AG10803 (cell line): Measurements from ENCODE around the gene CIAO3.

Experiments used
- DNase-seq: peaks from one replicate; pipeline ENCODE4 v3.0.0; 2010; ENCODE audit warnings: low read depth
- H3K4me3 ChIP-seq: 2 replicates; pipeline ENCODE4 v1.5.1; 2011; ENCODE audit warnings: mild to moderate bottlenecking, low read length, control low read depth
- TF ChIP-seq, protein P1 (sequence below): conservative IDR thresholded peaks from 2 replicates; pipeline ENCODE4 v1.5.1; 2011; ENCODE audit warnings: mild to moderate bottlenecking, low read length, control low read depth, inconsistent platforms

CIAO3 gene

DNA sequence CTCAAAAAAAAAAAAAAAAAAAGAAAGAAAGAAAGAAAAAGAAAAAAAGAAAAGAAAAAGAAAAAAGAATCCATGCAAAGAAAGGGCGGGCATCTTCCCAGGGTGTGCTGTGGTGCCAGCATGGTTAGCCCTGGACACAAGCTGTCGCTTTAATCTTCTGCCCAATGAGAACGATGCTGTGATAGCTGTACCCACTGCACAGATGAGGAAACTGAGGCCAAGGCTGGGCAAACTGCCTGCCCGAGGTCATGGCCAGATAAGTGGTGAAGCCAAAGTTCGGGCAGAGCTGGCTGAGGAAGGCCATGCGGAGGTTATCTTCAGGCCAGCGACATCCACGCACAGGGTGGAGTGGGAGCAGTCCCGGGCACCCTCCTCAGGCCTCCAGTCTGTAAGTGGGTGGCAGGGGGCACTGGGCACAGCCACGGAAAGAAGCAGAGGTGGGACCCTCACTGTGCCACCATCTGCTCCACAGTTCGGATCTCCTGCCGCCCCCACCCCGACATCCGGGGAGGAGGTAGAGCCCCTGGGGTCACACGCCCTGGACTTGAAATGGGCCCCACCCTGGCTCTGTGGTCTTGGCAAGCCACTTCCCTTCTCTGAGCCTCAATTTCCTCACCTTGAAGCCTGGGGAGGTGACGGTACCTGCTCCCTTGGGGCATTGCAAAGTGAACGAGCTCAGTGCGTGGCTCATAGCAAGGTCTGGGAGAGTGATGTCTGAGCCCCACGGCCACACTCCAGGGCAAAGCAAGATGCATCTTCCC, 41.7 kb downstream of the CIAO3 start:
- no peak overlapping the region for H3K4me3 ChIP-seq
- DNase-seq: no peak
- TF ChIP-seq, protein P1, sequence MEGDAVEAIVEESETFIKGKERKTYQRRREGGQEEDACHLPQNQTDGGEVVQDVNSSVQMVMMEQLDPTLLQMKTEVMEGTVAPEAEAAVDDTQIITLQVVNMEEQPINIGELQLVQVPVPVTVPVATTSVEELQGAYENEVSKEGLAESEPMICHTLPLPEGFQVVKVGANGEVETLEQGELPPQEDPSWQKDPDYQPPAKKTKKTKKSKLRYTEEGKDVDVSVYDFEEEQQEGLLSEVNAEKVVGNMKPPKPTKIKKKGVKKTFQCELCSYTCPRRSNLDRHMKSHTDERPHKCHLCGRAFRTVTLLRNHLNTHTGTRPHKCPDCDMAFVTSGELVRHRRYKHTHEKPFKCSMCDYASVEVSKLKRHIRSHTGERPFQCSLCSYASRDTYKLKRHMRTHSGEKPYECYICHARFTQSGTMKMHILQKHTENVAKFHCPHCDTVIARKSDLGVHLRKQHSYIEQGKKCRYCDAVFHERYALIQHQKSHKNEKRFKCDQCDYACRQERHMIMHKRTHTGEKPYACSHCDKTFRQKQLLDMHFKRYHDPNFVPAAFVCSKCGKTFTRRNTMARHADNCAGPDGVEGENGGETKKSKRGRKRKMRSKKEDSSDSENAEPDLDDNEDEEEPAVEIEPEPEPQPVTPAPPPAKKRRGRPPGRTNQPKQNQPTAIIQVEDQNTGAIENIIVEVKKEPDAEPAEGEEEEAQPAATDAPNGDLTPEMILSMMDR: no peak

DNA sequence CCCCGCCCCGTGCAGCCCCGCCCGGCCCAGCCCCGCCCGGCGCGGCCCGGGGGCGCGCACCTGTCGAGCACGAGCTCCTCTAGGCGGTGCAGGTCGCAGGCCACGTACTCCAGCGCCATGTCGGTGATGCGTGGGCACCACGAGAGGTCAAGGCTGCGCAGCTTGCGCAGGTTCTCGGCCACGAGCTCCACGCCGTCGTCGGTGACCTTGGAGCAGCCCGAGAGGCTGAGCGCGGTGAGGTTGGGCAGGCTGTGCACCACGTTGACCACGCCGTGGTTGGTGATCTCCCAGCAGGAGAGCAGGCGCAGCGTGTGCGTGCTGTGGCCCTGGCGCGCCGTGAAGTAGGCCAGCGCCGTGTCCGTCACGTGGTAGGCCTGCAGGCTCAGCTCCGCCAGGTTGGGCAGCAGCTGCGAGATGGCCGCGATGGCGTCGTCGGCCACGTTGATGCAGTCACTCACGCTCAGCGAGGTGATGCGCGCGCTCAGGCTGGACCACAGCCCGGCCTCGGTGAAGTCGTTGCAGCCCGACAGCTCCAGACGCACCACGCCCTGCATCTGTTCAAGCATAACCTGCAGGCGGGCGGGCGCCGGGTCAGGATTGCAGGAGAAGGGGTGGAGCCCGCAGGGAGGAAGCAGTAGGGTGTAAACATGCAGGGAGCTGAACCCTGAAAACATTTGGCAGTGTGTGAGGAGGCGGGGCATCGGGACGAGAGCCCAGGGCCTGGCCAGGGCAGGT, 45.3 kb downstream of the CIAO3 start:
- no peak for DNase-seq
- TF ChIP-seq, protein P1: no peak
- H3K4me3 ChIP-seq: no peak overlapping the region

DNA sequence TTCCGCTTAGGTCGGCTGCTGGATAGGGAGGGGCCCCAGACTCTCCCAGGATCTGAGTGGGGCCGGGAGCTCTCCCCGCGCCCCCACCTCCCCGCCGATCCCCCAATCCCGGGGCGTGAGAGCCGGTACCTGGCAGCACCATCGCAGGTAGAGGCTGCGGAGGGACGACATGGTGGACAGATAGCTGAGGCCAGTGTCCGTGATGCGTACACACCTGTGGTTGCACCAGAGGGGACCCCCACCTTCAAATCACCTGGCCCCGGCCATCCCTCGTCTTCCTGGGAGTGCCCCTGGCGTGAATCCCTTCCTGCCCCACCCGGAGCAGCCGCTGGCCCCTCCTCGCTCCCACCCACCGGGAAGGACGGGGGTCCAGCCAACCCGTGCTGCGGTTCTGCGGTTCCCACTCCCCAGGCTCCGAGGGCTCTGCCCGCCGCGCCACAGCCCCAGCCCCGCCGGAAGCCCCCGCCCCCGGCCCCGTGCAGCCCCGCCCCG, 45.9 kb downstream of the CIAO3 start:
- TF ChIP-seq, protein P1: no peak
- H3K4me3 ChIP-seq: no peak overlapping the region
- no peak for DNase-seq

DNA sequence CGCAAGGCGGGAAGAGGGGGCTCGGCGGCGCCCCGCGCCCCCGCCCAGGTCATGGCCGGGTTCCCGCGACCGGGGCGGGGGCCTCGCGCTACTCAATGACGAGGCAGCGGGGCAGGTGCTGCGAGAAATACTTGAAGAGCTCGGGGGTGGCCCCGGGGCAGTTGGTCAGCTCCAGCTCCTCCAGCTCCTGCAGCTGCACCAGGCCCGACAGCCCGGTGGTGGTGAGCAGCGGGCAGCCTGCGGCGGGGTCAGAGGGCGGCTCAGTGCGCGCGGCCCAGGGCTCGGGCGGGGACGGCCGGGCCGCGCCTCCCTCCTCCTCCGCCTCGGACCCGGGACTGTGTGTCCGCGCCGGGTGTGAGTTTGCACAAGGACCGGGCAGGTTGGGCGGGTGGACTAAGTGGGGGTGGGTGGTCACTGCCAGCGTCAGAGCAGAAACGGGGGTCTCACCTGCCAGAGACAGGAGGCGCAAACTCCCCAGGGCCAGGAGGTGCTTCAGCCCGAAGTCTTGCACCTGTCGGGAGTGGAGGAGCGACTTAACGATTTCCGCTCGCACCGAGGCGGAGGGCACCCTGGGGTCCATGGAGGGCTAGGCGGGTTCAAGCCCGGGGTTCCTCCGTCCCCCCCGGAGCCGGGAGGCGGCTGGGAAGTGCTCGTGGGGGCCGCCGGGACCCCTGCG, 46.5 kb downstream of the CIAO3 start:
- no peak for DNase-seq
- no peak overlapping the region for H3K4me3 ChIP-seq

DNA sequence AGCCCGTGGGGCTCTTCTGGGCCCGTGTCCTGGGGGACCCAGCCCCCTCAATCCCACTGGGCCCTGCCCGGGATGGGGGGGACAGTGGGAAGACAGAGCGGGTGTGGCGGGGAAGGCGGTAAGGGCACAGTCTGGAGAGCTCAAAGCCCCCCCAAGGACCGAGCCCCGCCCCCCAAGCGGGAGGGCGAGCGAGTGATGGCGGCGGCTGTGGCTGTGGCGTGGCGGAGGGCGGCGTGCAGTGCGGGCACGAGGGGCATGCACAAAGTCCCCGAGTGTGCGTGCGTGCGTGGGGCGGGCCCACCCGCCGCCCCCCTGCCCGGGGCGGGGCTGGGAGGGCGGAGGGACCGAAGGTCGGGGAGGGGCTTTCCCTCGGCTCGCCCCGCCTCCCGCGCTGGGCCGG, 47.0 kb downstream of the CIAO3 start:
- no peak overlapping the region for H3K4me3 ChIP-seq
- DNase-seq: no peak
- TF ChIP-seq, protein P1: no peak

More for the DNA sequence above, 46.5 kb downstream of the CIAO3 start:
- TF ChIP-seq, protein P1: no peak

DNA sequence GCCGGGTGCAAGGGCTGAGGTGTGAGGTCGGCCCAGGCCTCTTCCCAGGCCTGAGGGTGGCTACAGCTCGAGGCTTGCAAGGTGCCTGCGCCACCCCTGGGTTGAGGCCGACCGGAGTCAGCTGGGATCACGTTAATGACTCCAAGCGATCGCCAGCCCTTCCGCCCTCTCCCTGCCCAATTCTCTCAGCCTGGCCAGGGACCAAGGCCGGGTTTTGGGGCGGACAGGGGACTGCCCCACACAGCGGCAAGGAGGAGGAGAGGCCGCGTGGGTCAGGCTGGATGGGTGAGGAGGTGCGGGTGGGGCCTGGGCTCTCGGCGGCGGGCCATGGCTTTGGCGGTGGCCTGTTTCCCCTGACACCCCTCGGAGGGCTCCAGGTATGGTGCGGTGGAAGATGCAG, 47.4 kb downstream of the CIAO3 start:
- TF ChIP-seq, protein P1: no peak
- no peak for DNase-seq
- H3K4me3 ChIP-seq: no peak overlapping the region
